Kidney (tissue), 14 donors: ENCODE data around the gene STK32B. TPM values are rescaled to one million over a fixed set of nuclear protein-coding genes. Genes with fewer than 3 reads are reported as not detected.
"Not testable (repeated sequence)": the region's sequence is repeated elsewhere in the genome, so short reads cannot be mapped to it uniquely, and the experiment has no call there.

Experiments used
- DNase-seq, 5 donors: peaks; one replicate each; pipeline ENCODE4 v3.0.0-alpha.2; 2013 to 2020
- FAIRE-seq: peaks from 2 replicates; lab custom pipeline; 2012; peaks lifted over from hg19 to GRCh38; lab: Jason Lieb, UNC
- H3K27ac ChIP-seq, 2 donors: one replicate each; pipeline ENCODE4 v1.7.0; 2013; ENCODE audit warnings: low read depth in 2 of 2, low read length in 2 of 2, inconsistent platforms in 1 of 2
- H3K27me3 ChIP-seq: one replicate; pipeline ENCODE4 v1.7.1; 2013; ENCODE audit warnings: low read length, inconsistent platforms; ENCODE audit not compliant: control insufficient read depth, insufficient read depth
- H3K36me3 ChIP-seq, 3 donors: one replicate each; pipeline versions ENCODE4 v1.7.0 to v1.7.1; 2013; ENCODE audit warnings: low read length in 3 of 3, control low read depth in 1 of 3, inconsistent platforms in 1 of 3; ENCODE audit not compliant: insufficient read depth in 3 of 3, control insufficient read depth in 2 of 3
- H3K4me1 ChIP-seq, 3 donors: one replicate each; pipeline versions ENCODE4 v1.7.0 to v1.7.1; 2013; ENCODE audit warnings: low read length in 3 of 3, inconsistent platforms in 1 of 3, low read depth in 1 of 3; ENCODE audit not compliant: control insufficient read depth in 2 of 3, insufficient read depth in 2 of 3
- H3K4me3 ChIP-seq, 3 donors: one replicate each; pipeline versions ENCODE4 v1.7.0 to v1.8.1; 2013; ENCODE audit warnings: low read length in 3 of 3, control low read depth in 1 of 3, inconsistent platforms in 1 of 3
- H3K9ac ChIP-seq, 3 donors: one replicate each; pipeline versions ENCODE4 v1.7.0 to v1.7.1; 2013; ENCODE audit warnings: low read length in 3 of 3, control low read depth in 1 of 3, inconsistent platforms in 1 of 3
- H3K9me3 ChIP-seq, 3 donors: one replicate each; pipeline versions ENCODE4 v1.7.0 to v1.7.1; 2013; ENCODE audit warnings: low read length in 3 of 3, control low read depth in 1 of 3, inconsistent platforms in 1 of 3; ENCODE audit not compliant: control insufficient read depth in 2 of 3, insufficient read depth in 1 of 3
- intact Hi-C: fragments of 100-400 bp; cut with DNase I; formaldehyde crosslinking; loops from one replicate; pipeline ENCODE4 v1.11.1; 2022
- polyA plus RNA-seq: library from polyadenylated mRNA; stranded (reverse); fragments of 350-450 nt; fragmentation: Illumina TruSeq; extraction: RNeasy Lipid Tissue Mini Kit (QIAGEN cat#74804); gene quantifications from one replicate; pipeline ENCODE4 v1.2.3, GENCODE V29; 2014; ENCODE audit warnings: low read depth, low replicate concordance; ENCODE audit not compliant: insufficient read depth
- total RNA-seq: library from RNA; stranded (reverse); fragmentation: NEBNext Ultra II Directional; extraction: Animal tissue kit (Norgen Biotek cat#: 25700); gene quantifications from one replicate; pipeline ENCODE4 v1.2.1, GENCODE V29; 2021
- TF ChIP-seq, protein P1 (sequence below): IDR thresholded peaks from 3 replicates; pipeline ENCODE4 v1.5.1; 2012; ENCODE audit warnings: mild to moderate bottlenecking, moderate library complexity, borderline replicate concordance; ENCODE audit not compliant: insufficient read depth; ENCODE audit errors: extremely low read depth
- donor health status: control.
- donor health status: control.
- donor health status: control.
- donor health status: control.
- donor health status: control.
- donor health status: DM: yes; HTN: yes; CAD: no.
- donor health status: Normal renal cell carcinoma (clear cell type).

Gene STK32B
- total and polyA plus RNA-seq, 2 donors from 2014 or later, result 18.1 to 18.2 TPM

DNA sequence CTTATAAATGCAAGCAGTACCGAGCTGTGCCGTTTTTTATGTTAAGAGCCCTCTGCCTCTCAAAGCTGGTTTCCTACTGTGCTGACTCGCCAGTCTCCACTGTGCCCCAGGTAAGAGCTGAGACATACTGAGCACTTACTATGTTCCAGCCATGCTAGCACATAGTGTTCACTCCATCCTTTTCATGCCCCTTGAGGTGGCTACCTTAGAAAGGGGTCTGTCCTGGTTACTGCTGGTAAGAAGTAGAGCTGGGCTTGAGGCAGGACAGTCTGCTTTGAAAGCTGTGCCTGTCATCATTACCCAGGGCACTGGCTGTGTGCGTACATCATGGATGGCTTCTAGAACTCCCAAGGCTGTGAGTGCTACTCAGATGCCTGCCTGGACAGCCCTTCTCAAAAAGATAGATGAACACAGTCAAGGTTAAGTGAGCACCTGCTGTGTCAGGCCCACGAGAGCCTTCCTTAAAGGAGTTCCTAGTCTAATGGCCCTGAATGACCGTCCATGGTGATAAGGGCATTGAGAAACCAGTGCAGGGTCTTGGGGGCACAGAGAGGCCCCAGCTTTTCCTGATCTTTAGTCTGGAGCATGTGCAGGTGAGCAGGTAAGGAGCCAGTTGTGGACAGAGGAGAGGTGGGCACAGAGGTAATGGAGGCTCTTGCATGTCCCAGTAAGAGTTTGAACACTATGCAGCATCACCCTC is 1.6 kb downstream of the STK32B start:
- Histone ChIP-seq H3K4me3 (peak overlapping the region in 2 of 3 donors; percentile 77 to 85), H3K9ac (peak overlapping the region in 1 of 3 donors; percentile 27), H3K27ac (peak overlapping the region in 1 of 2 donors; percentile 29), H3K27me3 (peaks cover 3% of the 10 kb centered on the region), H3K4me1 (peaks cover 0 to 26% (median 17%) of the 10 kb centered on the region in 3 donors), H3K36me3 (no peaks in the 10 kb centered on the region), H3K9me3 (no peaks in the 10 kb centered on the region)
- TF ChIP-seq, protein P1, sequence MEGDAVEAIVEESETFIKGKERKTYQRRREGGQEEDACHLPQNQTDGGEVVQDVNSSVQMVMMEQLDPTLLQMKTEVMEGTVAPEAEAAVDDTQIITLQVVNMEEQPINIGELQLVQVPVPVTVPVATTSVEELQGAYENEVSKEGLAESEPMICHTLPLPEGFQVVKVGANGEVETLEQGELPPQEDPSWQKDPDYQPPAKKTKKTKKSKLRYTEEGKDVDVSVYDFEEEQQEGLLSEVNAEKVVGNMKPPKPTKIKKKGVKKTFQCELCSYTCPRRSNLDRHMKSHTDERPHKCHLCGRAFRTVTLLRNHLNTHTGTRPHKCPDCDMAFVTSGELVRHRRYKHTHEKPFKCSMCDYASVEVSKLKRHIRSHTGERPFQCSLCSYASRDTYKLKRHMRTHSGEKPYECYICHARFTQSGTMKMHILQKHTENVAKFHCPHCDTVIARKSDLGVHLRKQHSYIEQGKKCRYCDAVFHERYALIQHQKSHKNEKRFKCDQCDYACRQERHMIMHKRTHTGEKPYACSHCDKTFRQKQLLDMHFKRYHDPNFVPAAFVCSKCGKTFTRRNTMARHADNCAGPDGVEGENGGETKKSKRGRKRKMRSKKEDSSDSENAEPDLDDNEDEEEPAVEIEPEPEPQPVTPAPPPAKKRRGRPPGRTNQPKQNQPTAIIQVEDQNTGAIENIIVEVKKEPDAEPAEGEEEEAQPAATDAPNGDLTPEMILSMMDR, result no peak
- intact Hi-C loops, result no loop called here
- DNase-seq, result no peak
- FAIRE-seq, result no peak

DNA sequence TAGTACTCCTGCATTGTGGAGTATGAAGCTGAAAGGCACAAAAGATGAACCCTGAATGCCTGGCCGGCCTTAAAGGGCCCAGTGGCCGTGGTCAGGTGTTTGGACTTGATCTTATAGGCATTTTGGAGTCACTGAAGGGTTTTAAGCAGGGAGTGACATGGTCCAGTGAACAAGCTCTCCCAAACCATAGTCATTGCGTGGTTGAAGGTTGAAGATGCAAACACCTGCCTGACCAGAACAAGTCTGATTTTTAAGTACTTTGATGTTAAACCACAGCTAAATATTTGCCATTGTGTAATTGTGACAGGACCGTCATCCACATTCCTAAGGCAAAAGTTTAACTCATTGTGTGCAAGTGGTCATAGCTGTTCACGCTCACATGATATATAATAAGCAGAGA is 3.3 kb downstream of the STK32B start:
- FAIRE-seq, result no peak
- Histone ChIP-seq H3K36me3 (no peaks in the 10 kb centered on the region), H3K4me1 (peaks cover 0 to 26% (median 17%) of the 10 kb centered on the region in 3 donors), H3K9ac (no peak overlapping the region), H3K27me3 (peaks cover 3% of the 10 kb centered on the region), H3K9me3 (no peaks in the 10 kb centered on the region), H3K27ac (peak overlapping the region in 1 of 2 donors; percentile 12), H3K4me3 (no peak overlapping the region)
- intact Hi-C loops, result no loop called here
- TF ChIP-seq, protein P1, result no peak
- DNase-seq, result no peak

DNA sequence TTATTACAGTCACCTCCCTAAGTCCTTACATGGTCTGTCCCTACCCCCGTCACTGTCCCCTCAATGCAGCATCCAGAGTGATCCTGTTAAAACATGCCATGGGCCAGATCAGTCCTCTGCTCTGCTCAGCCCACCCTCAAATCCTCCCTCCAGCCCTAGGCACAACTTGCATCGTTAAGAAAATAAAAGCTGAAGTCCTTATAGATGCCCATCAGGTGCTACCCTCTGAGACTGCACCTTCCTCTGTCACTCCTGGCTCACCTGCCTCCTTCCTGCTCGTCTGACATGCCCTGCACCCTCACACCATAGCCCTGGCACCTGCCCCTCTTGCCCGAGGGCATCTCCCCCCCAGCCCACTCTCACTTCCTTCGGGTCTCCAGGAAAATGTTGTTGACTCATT is 4.1 kb downstream of the STK32B start:
- Histone ChIP-seq H3K27ac (peak overlapping the region in 1 of 2 donors; percentile 17), H3K4me3 (no peak overlapping the region), H3K36me3 (no peaks in the 10 kb centered on the region), H3K9ac (no peak overlapping the region), H3K27me3 (peaks cover 3% of the 10 kb centered on the region), H3K4me1 (peaks cover 0 to 23% (median 17%) of the 10 kb centered on the region in 3 donors), H3K9me3 (no peaks in the 10 kb centered on the region)
- no peak for DNase-seq
- FAIRE-seq, result no peak
- TF ChIP-seq, protein P1, result no peak
- intact Hi-C loops, result no loop called here

DNA sequence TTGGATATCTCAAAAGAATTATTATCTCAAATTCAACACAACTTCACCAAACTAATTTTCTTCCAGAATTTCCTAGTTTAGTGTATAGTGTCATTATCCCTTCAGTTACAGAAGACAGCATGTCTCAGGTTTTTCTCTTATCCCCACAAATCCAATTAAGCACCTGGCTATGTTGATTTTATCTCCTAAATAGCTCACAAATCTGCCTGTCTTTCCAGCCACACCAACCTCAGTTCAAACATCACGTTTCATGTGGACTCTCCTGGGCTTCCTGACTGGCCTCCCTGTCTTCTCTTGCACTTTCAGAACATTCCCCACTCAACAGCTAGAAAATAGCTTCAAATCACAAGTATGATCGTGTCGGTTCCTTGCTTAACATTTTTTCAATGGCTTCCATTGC is 14.8 kb downstream of the STK32B start:
- Histone ChIP-seq H3K4me1 (peaks cover 0 to 16% (median 4%) of the 10 kb centered on the region in 3 donors), H3K9me3 (no peaks in the 10 kb centered on the region), H3K27ac (no peak overlapping the region), H3K9ac (no peak overlapping the region), H3K36me3 (no peaks in the 10 kb centered on the region), H3K27me3 (no peaks in the 10 kb centered on the region), H3K4me3 (no peak overlapping the region)
- TF ChIP-seq, protein P1, result no peak
- DNase-seq (no peak), FAIRE-seq (no peak)
- intact Hi-C loops, result no loop called here

DNA sequence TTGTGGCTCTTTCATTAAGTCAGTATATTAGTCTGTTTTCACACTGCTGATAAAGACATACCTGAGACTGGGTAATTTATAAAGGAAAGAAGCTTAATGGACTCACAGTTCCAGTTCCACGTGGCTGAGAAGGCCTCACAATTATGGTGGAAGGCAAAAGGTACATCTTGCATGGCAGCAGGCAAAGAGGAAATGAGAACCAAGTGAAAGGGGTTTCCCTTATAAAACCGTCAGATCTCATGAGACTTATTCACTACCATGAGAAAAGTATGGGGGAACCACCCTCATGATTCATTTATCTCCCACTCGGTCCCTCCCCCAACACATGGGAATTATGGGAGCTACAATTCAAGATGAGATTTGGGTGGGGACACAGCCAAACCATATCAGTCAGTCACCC is 15.7 kb downstream of the STK32B start:
- H3K4me3 ChIP-seq, H3K27me3 ChIP-seq, H3K9ac ChIP-seq, FAIRE-seq, DNase-seq, H3K9me3 ChIP-seq, H3K27ac ChIP-seq, intact Hi-C loops, H3K36me3 ChIP-seq: not testable (repeated sequence)
- H3K4me1 ChIP-seq, result peaks cover 0 to 17% (median 4%) of the 10 kb centered on the region in 3 donors
